ENCODE data around the gene ARFGAP2. TPM values are rescaled to one million over a fixed set of nuclear protein-coding genes. Genes with fewer than 3 reads are reported as not detected.
"Not testable (repeated sequence)": the region's sequence is repeated elsewhere in the genome, so short reads cannot be mapped to it uniquely, and the experiment has no call there.

ARFGAP2 gene
- total RNA-seq, 1 donor from 2014 or later: 95.0 TPM

GRCh38 chr11:47207459-47207858 is 30.8 kb upstream of the ARFGAP2 start:
- Histone ChIP-seq H2AFZ (replicated peaks) (no peak overlapping the region), H3K4me2 (no peak overlapping the region), H3K27ac (no peak overlapping the region), H3K4me1 (no peaks in the 10 kb centered on the region), H3K9me3 (ENCODE audit: low read depth) (no peaks in the 10 kb centered on the region), H3K36me3 (no peaks in the 10 kb centered on the region), H3K27me3 (no peaks in the 10 kb centered on the region), H3K4me3 (no peak overlapping the region), H3K79me2 (ENCODE audit: low read depth) (no peaks in the 10 kb centered on the region), H3F3A (ENCODE audit: low read depth) (no peaks in the 10 kb centered on the region), H4K20me1 (ENCODE audit: low read depth) (no peaks in the 10 kb centered on the region), H3K9ac (no peak overlapping the region)
- Mint-ChIP-seq H3K9me3 (no peaks in the 10 kb centered on the region), H3K36me3 (no peaks in the 10 kb centered on the region), H3K4me3 (no peak overlapping the region), H3K4me1 (no peaks in the 10 kb centered on the region), H3K27me3 (ENCODE audit: insufficient read depth, low read depth) (no peaks in the 10 kb centered on the region), H3K27ac (peak overlapping the region; percentile 50)
- TF ChIP-seq, protein P1, sequence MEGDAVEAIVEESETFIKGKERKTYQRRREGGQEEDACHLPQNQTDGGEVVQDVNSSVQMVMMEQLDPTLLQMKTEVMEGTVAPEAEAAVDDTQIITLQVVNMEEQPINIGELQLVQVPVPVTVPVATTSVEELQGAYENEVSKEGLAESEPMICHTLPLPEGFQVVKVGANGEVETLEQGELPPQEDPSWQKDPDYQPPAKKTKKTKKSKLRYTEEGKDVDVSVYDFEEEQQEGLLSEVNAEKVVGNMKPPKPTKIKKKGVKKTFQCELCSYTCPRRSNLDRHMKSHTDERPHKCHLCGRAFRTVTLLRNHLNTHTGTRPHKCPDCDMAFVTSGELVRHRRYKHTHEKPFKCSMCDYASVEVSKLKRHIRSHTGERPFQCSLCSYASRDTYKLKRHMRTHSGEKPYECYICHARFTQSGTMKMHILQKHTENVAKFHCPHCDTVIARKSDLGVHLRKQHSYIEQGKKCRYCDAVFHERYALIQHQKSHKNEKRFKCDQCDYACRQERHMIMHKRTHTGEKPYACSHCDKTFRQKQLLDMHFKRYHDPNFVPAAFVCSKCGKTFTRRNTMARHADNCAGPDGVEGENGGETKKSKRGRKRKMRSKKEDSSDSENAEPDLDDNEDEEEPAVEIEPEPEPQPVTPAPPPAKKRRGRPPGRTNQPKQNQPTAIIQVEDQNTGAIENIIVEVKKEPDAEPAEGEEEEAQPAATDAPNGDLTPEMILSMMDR (IDR thresholded peaks at IDR 0.05): no peak
- no peak for DNase-seq (ENCODE audit: low spot score)

DNA sequence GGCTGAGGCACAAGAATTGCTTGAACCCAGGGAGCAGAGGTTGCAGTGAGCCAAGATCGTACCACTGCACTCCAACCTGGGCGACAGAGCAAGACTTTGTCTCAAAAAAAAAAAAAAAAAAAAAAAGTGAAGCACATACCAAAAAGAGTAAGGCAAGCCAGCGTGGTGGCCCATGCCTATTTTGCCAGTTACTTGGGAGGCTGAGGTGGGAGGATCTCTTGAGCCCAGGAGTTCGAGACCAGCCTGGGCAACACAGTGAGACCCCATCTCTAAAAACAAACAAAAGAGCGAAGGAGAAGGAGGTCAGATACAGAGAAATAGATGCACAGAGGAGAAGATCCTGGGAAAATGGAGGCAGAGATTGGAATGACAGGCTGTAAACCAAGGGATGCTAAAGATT is 29.9 kb upstream of the ARFGAP2 start:
- H3K9me3 Mint-ChIP-seq; H3K4me1 Mint-ChIP-seq; H3K27ac Mint-ChIP-seq; H3K36me3 ChIP-seq; H3K27me3 ChIP-seq; H3K4me3 Mint-ChIP-seq; H3K4me2 ChIP-seq; DNase-seq (ENCODE audit: low spot score); H2AFZ ChIP-seq (replicated peaks); H3K36me3 Mint-ChIP-seq; H3F3A ChIP-seq (ENCODE audit: low read depth); H3K4me1 ChIP-seq; H3K79me2 ChIP-seq (ENCODE audit: low read depth); H4K20me1 ChIP-seq (ENCODE audit: low read depth); H3K9me3 ChIP-seq (ENCODE audit: low read depth); H3K27me3 Mint-ChIP-seq (ENCODE audit: insufficient read depth, low read depth); H3K27ac ChIP-seq; H3K4me3 ChIP-seq; H3K9ac ChIP-seq: not testable (repeated sequence)

DNA sequence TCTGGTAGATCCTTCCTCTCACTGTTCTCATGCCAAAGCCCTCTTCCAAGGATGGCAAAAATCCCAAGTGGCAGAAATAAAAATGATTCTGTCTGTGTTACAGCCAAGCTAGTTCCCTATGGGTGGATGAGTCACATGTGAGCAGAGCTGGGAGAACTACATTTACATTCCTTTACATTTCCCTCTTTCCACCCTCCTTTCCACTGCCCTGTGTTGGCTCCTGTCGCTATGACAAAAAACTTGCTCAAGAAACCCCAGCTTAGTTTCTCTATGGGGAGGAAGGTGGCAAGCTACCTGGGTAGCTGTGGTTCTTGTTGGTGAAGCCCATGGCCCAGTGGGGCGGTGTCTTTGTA is 27.9 kb upstream of the ARFGAP2 start:
- no peak for DNase-seq (ENCODE audit: low spot score)
- Histone ChIP-seq H3K4me3 (no peak overlapping the region), H2AFZ (replicated peaks) (no peak overlapping the region), H3K27ac (no peak overlapping the region), H3K4me2 (no peak overlapping the region), H3F3A (ENCODE audit: low read depth) (no peaks in the 10 kb centered on the region), H3K27me3 (no peaks in the 10 kb centered on the region), H3K9me3 (ENCODE audit: low read depth) (no peaks in the 10 kb centered on the region), H3K9ac (no peak overlapping the region), H3K79me2 (ENCODE audit: low read depth) (no peaks in the 10 kb centered on the region), H3K36me3 (no peaks in the 10 kb centered on the region), H3K4me1 (no peaks in the 10 kb centered on the region), H4K20me1 (ENCODE audit: low read depth) (no peaks in the 10 kb centered on the region)
- Mint-ChIP-seq H3K36me3 (no peaks in the 10 kb centered on the region), H3K27me3 (ENCODE audit: insufficient read depth, low read depth) (no peaks in the 10 kb centered on the region), H3K9me3 (no peaks in the 10 kb centered on the region), H3K4me3 (no peak overlapping the region), H3K27ac (no peak overlapping the region), H3K4me1 (no peaks in the 10 kb centered on the region)
- no peak for TF ChIP-seq EZH2phosphoT487 (IDR thresholded peaks at IDR 0.05)
- TF ChIP-seq, protein P1 (IDR thresholded peaks at IDR 0.05): no peak
- TF ChIP-seq EZH2 (IDR thresholded peaks at IDR 0.05): no peak

GRCh38 chr11:47202576-47202975 is 25.9 kb upstream of the ARFGAP2 start:
- H3K4me3 ChIP-seq: no peak overlapping the region
- H3F3A ChIP-seq (ENCODE audit: low read depth): no peaks in the 10 kb centered on the region
- H3K36me3 ChIP-seq: no peaks in the 10 kb centered on the region
- no peak overlapping the region for H3K4me3 Mint-ChIP-seq
- H3K4me2 ChIP-seq: no peak overlapping the region
- no peak overlapping the region for H3K9ac ChIP-seq
- no peaks in the 10 kb centered on the region for H3K9me3 Mint-ChIP-seq
- no peaks in the 10 kb centered on the region for H3K27me3 Mint-ChIP-seq (ENCODE audit: insufficient read depth, low read depth)
- no peaks in the 10 kb centered on the region for H3K4me1 Mint-ChIP-seq
- H3K27ac Mint-ChIP-seq: no peak overlapping the region
- DNase-seq (ENCODE audit: low spot score): no peak
- TF ChIP-seq EZH2phosphoT487 (IDR thresholded peaks at IDR 0.05): no peak
- TF ChIP-seq, protein P1 (IDR thresholded peaks at IDR 0.05): no peak
- no peak for TF ChIP-seq EZH2 (IDR thresholded peaks at IDR 0.05)
- no peak overlapping the region for H2AFZ ChIP-seq (replicated peaks)
- H3K36me3 Mint-ChIP-seq: no peaks in the 10 kb centered on the region
- H3K27me3 ChIP-seq: no peaks in the 10 kb centered on the region
- no peak overlapping the region for H3K27ac ChIP-seq
- H3K79me2 ChIP-seq (ENCODE audit: low read depth): no peaks in the 10 kb centered on the region
- H4K20me1 ChIP-seq (ENCODE audit: low read depth): no peaks in the 10 kb centered on the region
- H3K4me1 ChIP-seq: no peaks in the 10 kb centered on the region
- no peaks in the 10 kb centered on the region for H3K9me3 ChIP-seq (ENCODE audit: low read depth)

All from neural progenitor cell (in vitro differentiated cells).